MM.1S (cell line): ENCODE results near the gene DNER.

Experiments used
- DNase-seq: peaks from one replicate; pipeline ENCODE4 v3.0.0-alpha.2; 2015
- H2AFZ ChIP-seq: fragments of 300-600 bp; sonication (generic); 2 replicates; pipeline ENCODE4 v1.6.0; 2016; ENCODE audit warnings: antibody characterized with exemption, low read length
- H3F3A ChIP-seq: fragments of 300-600 bp; sonication (generic); 2 replicates; pipeline ENCODE4 v1.6.1; 2016; ENCODE audit warnings: mild to moderate bottlenecking, antibody characterized with exemption, low read length, moderate library complexity, mixed read lengths; ENCODE audit not compliant: insufficient read depth
- H3K27ac ChIP-seq: fragments of 300-600 bp; sonication (generic); 2 replicates; pipeline ENCODE4 v1.5.1; 2016; ENCODE audit warnings: mild to moderate bottlenecking, low read length
- H3K27me3 ChIP-seq: fragments of 300-600 bp; sonication (generic); replicated peaks from 2 replicates; pipeline ENCODE4 v1.6.0; 2016; ENCODE audit warnings: low read length; ENCODE audit not compliant: insufficient read depth
- H3K36me3 ChIP-seq: fragments of 300-600 bp; sonication (generic); replicated peaks from 2 replicates; pipeline ENCODE4 v1.6.1; 2016; ENCODE audit warnings: mild to moderate bottlenecking, low read length, mixed read lengths; ENCODE audit not compliant: insufficient read depth
- H3K4me1 ChIP-seq: fragments of 300-600 bp; sonication (generic); 2 replicates; pipeline ENCODE4 v1.6.1; 2016; ENCODE audit warnings: low read length, mixed read lengths
- H3K4me2 ChIP-seq: fragments of 300-600 bp; sonication (generic); 2 replicates; pipeline ENCODE4 v1.6.0; 2016; ENCODE audit warnings: low read depth, low read length
- H3K4me3 ChIP-seq: fragments of 300-600 bp; sonication (generic); 2 replicates; pipeline ENCODE4 v1.5.1; 2016; ENCODE audit warnings: low read length, mixed read lengths
- H3K79me2 ChIP-seq: fragments of 300-600 bp; sonication (generic); 2 replicates; pipeline ENCODE4 v1.6.1; 2016; ENCODE audit warnings: mixed run types, low read length, mixed read lengths
- H3K9ac ChIP-seq: fragments of 300-600 bp; sonication (generic); 2 replicates; pipeline ENCODE4 v1.6.1; 2016; ENCODE audit warnings: low read length, mixed read lengths
- H3K9me2 ChIP-seq: fragments of 300-600 bp; sonication (generic); replicated peaks from 2 replicates; pipeline ENCODE4 v1.6.1; 2016; ENCODE audit warnings: mild to moderate bottlenecking, low read length, mixed read lengths; ENCODE audit not compliant: insufficient read depth
- H3K9me3 ChIP-seq: fragments of 300-600 bp; sonication (generic); replicated peaks from 2 replicates; pipeline ENCODE4 v1.6.1; 2016; ENCODE audit warnings: mild to moderate bottlenecking, low read length, mixed read lengths; ENCODE audit not compliant: insufficient read depth
- H4K20me1 ChIP-seq: fragments of 300-600 bp; sonication (generic); 2 replicates; pipeline ENCODE4 v1.6.1; 2016; ENCODE audit warnings: mild to moderate bottlenecking, low read length, moderate library complexity, mixed read lengths; ENCODE audit not compliant: insufficient read depth
- EZH2 ChIP-seq: fragments of 300-600 bp; sonication (generic); optimal IDR thresholded peaks from 2 replicates; pipeline ENCODE3; 2017; ENCODE audit warnings: low read depth, mild to moderate bottlenecking, antibody characterized with exemption, low read length, mixed read lengths
- EZH2phosphoT487 ChIP-seq: fragments of 300-600 bp; sonication (generic); IDR thresholded peaks from 2 replicates; pipeline ENCODE4 v1.6.1; 2018; ENCODE audit warnings: antibody characterized with exemption, low read length
- TF ChIP-seq, protein P1 (sequence below): fragments of 300-600 bp; sonication (generic); IDR thresholded peaks from 2 replicates; pipeline ENCODE4 v1.5.1; 2016; ENCODE audit warnings: antibody characterized with exemption, low read length, mixed read lengths

DNER gene

DNA sequence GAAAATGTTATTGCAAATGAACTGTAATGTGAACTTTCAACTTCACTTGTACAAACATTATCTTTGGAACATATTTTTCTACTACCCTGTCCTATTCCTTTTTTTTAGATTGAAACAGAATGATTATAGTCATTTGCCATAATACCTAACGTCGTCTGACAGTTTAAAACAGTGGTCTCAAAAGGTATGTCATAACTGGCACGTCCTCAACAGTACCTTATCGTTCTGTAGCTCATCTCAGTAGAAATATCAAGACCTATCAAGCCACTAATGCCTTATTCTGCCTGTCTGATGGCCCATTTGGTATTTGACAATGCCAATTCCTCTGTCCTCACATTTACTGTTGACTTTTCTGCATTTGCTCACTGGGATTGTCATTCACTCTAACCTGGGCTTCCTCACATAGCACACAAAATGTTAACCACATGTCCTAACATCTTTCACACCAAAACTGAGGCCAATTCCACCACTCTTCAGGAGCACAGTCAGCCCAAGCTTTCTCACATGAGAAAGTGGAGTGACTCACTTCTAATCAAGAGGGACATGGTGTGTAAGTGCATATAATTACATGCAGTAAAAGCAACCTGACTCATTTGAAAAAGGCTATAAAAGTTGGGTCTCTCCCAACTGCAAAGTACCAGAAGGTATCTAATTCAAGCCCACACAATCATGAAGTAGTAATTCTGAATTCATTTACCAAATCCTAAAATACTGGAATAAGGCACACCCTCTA is 34.8 kb downstream of the DNER start:
- no peaks in the 10 kb centered on the region for H3K36me3 ChIP-seq
- TF ChIP-seq, protein P1, sequence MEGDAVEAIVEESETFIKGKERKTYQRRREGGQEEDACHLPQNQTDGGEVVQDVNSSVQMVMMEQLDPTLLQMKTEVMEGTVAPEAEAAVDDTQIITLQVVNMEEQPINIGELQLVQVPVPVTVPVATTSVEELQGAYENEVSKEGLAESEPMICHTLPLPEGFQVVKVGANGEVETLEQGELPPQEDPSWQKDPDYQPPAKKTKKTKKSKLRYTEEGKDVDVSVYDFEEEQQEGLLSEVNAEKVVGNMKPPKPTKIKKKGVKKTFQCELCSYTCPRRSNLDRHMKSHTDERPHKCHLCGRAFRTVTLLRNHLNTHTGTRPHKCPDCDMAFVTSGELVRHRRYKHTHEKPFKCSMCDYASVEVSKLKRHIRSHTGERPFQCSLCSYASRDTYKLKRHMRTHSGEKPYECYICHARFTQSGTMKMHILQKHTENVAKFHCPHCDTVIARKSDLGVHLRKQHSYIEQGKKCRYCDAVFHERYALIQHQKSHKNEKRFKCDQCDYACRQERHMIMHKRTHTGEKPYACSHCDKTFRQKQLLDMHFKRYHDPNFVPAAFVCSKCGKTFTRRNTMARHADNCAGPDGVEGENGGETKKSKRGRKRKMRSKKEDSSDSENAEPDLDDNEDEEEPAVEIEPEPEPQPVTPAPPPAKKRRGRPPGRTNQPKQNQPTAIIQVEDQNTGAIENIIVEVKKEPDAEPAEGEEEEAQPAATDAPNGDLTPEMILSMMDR = no peak
- TF ChIP-seq EZH2phosphoT487 (no peak), EZH2 (no peak)
- no peaks in the 10 kb centered on the region for H4K20me1 ChIP-seq
- no peak overlapping the region for H3K27ac ChIP-seq
- no peaks in the 10 kb centered on the region for H3K9me2 ChIP-seq
- no peaks in the 10 kb centered on the region for H3K27me3 ChIP-seq
- no peaks in the 10 kb centered on the region for H3F3A ChIP-seq
- no peak overlapping the region for H3K9ac ChIP-seq
- H3K79me2 ChIP-seq = no peaks in the 10 kb centered on the region
- no peak overlapping the region for H3K4me3 ChIP-seq
- DNase-seq = no peak
- no peaks in the 10 kb centered on the region for H3K9me3 ChIP-seq
- H3K4me2 ChIP-seq = no peak overlapping the region
- H3K4me1 ChIP-seq = no peaks in the 10 kb centered on the region
- no peak overlapping the region for H2AFZ ChIP-seq

DNA sequence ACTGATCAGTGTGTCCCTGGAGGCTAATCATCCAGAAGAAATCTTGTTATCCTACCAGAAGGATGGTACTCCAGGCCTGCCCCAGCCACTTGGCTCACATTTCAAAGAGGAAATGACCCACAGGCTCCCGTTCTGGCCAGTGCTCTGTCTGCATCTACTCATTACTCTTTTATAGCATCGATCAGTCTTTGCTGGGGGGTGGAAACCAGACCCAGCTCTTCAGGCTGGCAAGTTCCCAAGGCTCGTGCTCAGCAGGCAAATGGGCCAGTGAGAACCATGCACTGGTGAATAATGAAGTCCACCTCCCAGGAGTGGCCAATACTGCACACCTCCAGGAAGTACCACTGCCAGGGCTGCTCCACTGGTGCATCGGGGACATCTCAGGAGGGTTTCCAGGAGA is 38.8 kb downstream of the DNER start:
- no peaks in the 10 kb centered on the region for H3K79me2 ChIP-seq
- H3K4me3 ChIP-seq = no peak overlapping the region
- H3K9me2 ChIP-seq = no peaks in the 10 kb centered on the region
- H3K27me3 ChIP-seq = no peaks in the 10 kb centered on the region
- no peaks in the 10 kb centered on the region for H3K9me3 ChIP-seq
- DNase-seq = no peak
- no peak overlapping the region for H2AFZ ChIP-seq
- no peak overlapping the region for H3K4me2 ChIP-seq
- TF ChIP-seq EZH2phosphoT487 = no peak
- no peak for TF ChIP-seq EZH2
- TF ChIP-seq, protein P1 = no peak
- H3K36me3 ChIP-seq = no peaks in the 10 kb centered on the region
- H3K9ac ChIP-seq = no peak overlapping the region
- H3K27ac ChIP-seq = no peak overlapping the region
- no peaks in the 10 kb centered on the region for H3F3A ChIP-seq
- no peaks in the 10 kb centered on the region for H4K20me1 ChIP-seq
- H3K4me1 ChIP-seq = no peaks in the 10 kb centered on the region

DNA sequence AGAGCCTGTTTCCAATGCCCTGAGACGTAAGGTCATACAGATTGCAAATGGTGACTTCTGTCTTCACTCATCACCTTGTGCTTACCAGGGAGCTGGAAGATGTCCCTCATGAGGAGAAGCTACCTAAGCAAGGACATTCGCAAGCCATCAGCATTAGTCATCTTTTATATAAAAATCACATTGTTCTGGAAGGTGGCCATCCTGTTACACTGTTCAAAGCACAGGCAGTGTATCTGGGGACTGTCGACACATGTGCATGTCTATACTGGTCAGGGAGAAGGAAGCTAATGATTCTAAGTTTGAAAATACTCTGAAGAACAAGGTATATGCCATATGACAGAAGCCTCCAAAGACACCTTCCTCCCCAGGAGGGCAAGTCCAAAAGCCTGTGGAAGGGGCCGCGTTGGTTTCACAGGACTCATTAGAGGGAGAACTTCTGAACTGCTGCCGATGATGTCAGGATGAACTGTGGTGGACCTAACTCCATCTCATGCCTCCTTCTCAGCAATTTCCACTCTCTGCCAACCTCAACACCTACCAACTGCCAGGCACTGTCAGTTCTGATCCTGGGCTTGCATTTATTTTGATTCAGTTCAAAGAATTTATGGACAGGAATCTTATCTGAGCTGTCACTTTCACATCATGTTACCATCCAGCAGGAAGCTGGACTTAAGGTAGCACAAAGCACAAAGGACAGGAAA is 39.4 kb downstream of the DNER start:
- DNase-seq = no peak
- H3K27me3 ChIP-seq = no peaks in the 10 kb centered on the region
- H3K36me3 ChIP-seq = no peaks in the 10 kb centered on the region
- H2AFZ ChIP-seq = no peak overlapping the region
- H3K9me3 ChIP-seq = no peaks in the 10 kb centered on the region
- no peak for TF ChIP-seq EZH2
- TF ChIP-seq, protein P1 = no peak
- TF ChIP-seq EZH2phosphoT487 = no peak
- H3K4me1 ChIP-seq = no peaks in the 10 kb centered on the region
- H3K9me2 ChIP-seq = no peaks in the 10 kb centered on the region
- H3K79me2 ChIP-seq = no peaks in the 10 kb centered on the region
- H4K20me1 ChIP-seq = no peaks in the 10 kb centered on the region
- H3K9ac ChIP-seq = no peak overlapping the region
- H3K27ac ChIP-seq = no peak overlapping the region
- H3K4me2 ChIP-seq = no peak overlapping the region
- H3K4me3 ChIP-seq = no peak overlapping the region
- H3F3A ChIP-seq = no peaks in the 10 kb centered on the region
